Caco-2 (cell line): ENCODE data around the gene CYP26A1. TPM values are rescaled to one million over a fixed set of nuclear protein-coding genes. Genes with fewer than 3 reads are reported as not detected.

Source experiments
- BruUV-seq: library from RNA; stranded (reverse); fragments of 400-500 nt; replicated peaks from 2 replicates; lab custom pipeline; 2021; lab: Mats Ljungman, UMichigan
- CTCF ChIA-PET: fragments of 300-600 bp; sonication (Branson Sonifier 250); formaldehyde crosslinking; loops from one replicate; lab custom pipeline; 2022; ENCODE audit warnings: antibody characterized with exemption; lab: Charles Lee
- POLR2A ChIA-PET: fragments of 300-600 bp; sonication (Branson Sonifier 250); formaldehyde crosslinking; loops from one replicate; lab custom pipeline; 2022; ENCODE audit warnings: antibody characterized with exemption; lab: Charles Lee
- DNase-seq, 2 experiments: peaks; one replicate each; pipeline versions ENCODE4 v3.0.0 to v3.0.0-alpha.2; 2020 to 2022
- H3K27me3 ChIP-seq: replicated peaks from 2 replicates; pipeline ENCODE4 v1.6.0; 2011; ENCODE audit warnings: low read length; ENCODE audit not compliant: control insufficient read depth, insufficient read depth
- H3K36me3 ChIP-seq: 2 replicates; pipeline ENCODE4 v1.5.1; 2011; ENCODE audit warnings: low read length; ENCODE audit not compliant: control insufficient read depth, insufficient read depth
- H3K4me1 ChIP-seq: fragments of 250-450 bp; sonication (Bioruptor Pico); 2 replicates; pipeline ENCODE4 v1.5.1; 2020; ENCODE audit warnings: mild to moderate bottlenecking
- H3K4me3 ChIP-seq: 2 replicates; pipeline ENCODE4 v1.5.1; 2011; ENCODE audit warnings: low read depth, mild to moderate bottlenecking, control low read depth, low read length
- H3K9me3 ChIP-seq: fragments of 250-450 bp; sonication (Bioruptor Pico); 2 replicates; pipeline ENCODE4 v1.5.1; 2020; ENCODE audit warnings: mild to moderate bottlenecking, moderate library complexity
- H3K27ac Mint-ChIP-seq: one replicate; pipeline ENCODE4 v1.8.0; 2022; ENCODE audit warnings: mixed read lengths; ENCODE audit not compliant: unreplicated experiment
- H3K27me3 Mint-ChIP-seq: one replicate; pipeline ENCODE4 v1.8.0; 2022; ENCODE audit warnings: mixed read lengths; ENCODE audit not compliant: insufficient read depth, unreplicated experiment
- H3K36me3 Mint-ChIP-seq: one replicate; pipeline ENCODE4 v1.8.0; 2022; ENCODE audit warnings: mild to moderate bottlenecking, mixed read lengths; ENCODE audit not compliant: insufficient read depth, unreplicated experiment
- H3K4me1 Mint-ChIP-seq: one replicate; pipeline ENCODE4 v1.8.0; 2022; ENCODE audit warnings: low read depth, mixed read lengths; ENCODE audit not compliant: unreplicated experiment
- H3K4me3 Mint-ChIP-seq: one replicate; pipeline ENCODE4 v1.8.0; 2022; ENCODE audit warnings: mild to moderate bottlenecking, moderate library complexity, mixed read lengths; ENCODE audit not compliant: unreplicated experiment
- H3K9me3 Mint-ChIP-seq: one replicate; pipeline ENCODE4 v1.8.0; 2022; ENCODE audit warnings: mixed read lengths; ENCODE audit not compliant: unreplicated experiment
- CTCF ChIP-seq, 2 experiments: fragments of 200-600 bp in 1 of 2; IDR thresholded peaks; 1 replicate in 1 of 2; 2 replicates in 1 of 2; pipeline versions ENCODE4 v1.5.1 to v1.8.0; 2011 to 2022; ENCODE audit warnings: antibody characterized with exemption in 1 of 2, control low read depth in 1 of 2, inconsistent platforms in 1 of 2, low read depth in 1 of 2, low read length in 1 of 2, mild to moderate bottlenecking in 1 of 2, moderate library complexity in 1 of 2; ENCODE audit not compliant: insufficient read depth in 1 of 2, severe bottlenecking in 1 of 2, unreplicated experiment in 1 of 2
- intact Hi-C: fragments of 100-400 bp; cut with micrococcal nuclease; formaldehyde crosslinking; loops from one replicate; pipeline ENCODE4 v1.10.0; 2022; ENCODE audit not compliant: unreplicated experiment
- total RNA-seq: library from RNA; stranded (reverse); gene quantifications from 2 replicates; pipeline ENCODE4 v1.2.3, GENCODE V29; 2022

Gene CYP26A1
- total RNA-seq, 1 experiment from 2014 or later, result 0.82 TPM

DNA sequence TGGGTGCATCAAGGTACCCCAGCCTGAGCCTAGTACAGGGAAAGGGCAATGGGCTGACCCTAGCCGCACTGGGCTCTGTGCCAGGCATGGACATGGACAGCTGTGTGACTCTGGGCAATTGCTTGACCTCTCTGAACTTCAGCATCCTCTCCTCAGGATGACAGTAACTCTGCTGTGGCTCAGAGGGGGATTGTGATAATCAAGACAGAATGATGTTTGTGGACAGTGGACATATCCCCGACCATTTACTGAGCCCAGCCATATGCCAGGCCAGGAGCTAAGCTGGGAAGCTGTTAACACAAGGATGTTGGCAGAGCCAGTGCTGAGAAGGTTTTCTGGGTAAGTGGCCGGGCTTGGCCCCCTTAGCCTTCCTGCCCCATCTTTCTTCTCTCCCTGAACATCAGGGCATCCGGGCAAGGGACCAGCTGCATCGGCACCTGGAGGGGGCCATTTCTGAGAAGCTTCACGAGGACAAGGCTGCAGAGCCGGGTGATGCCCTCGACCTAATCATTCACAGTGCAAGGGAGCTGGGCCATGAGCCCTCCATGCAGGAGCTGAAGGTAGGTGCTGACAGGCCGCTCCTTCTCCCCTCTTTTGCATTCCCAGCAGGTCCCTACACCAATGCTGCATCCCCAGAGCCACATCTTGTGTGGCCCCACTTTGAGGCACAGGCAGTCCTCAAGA is 9.6 kb upstream of the CYP26A1 start:
- DNase-seq, result no peak
- intact Hi-C loops, result no loop called here
- POLR2A ChIA-PET, result no interaction called here
- 0 out of 2 replicates have a peak, but pooled peaks cover 3% of the 10 kb centered on the region for H3K4me1 ChIP-seq
- Mint-ChIP-seq H3K27me3 (peaks cover 11% of the 10 kb centered on the region), H3K36me3 (peaks cover 12% of the 10 kb centered on the region), H3K4me1 (no peaks in the 10 kb centered on the region), H3K4me3 (no peak overlapping the region), H3K9me3 (no peaks in the 10 kb centered on the region), H3K27ac (no peak overlapping the region)
- no peaks in the 10 kb centered on the region for H3K9me3 ChIP-seq
- H3K36me3 ChIP-seq, result no peaks in the 10 kb centered on the region
- TF ChIP-seq CTCF (IDR thresholded peaks at IDR 0.05; ENCODE audit: insufficient read depth in 1 of 2, low read depth in 1 of 2, low read length in 1 of 2, severe bottlenecking in 1 of 2, unreplicated experiment in 1 of 2), result no peak
- CTCF ChIA-PET, result interaction anchor here (1.4 kb wide), 1 partner anchor 29 kb away, joined by 4 read pairs; no protein-coding TSS in a partner anchor
- BruUV-seq, result no TSS peak
- H3K27me3 ChIP-seq, result peaks cover 3% of the 10 kb centered on the region; the same call in 1 of the 2 replicates
- H3K4me3 ChIP-seq, result no peak overlapping the region

DNA sequence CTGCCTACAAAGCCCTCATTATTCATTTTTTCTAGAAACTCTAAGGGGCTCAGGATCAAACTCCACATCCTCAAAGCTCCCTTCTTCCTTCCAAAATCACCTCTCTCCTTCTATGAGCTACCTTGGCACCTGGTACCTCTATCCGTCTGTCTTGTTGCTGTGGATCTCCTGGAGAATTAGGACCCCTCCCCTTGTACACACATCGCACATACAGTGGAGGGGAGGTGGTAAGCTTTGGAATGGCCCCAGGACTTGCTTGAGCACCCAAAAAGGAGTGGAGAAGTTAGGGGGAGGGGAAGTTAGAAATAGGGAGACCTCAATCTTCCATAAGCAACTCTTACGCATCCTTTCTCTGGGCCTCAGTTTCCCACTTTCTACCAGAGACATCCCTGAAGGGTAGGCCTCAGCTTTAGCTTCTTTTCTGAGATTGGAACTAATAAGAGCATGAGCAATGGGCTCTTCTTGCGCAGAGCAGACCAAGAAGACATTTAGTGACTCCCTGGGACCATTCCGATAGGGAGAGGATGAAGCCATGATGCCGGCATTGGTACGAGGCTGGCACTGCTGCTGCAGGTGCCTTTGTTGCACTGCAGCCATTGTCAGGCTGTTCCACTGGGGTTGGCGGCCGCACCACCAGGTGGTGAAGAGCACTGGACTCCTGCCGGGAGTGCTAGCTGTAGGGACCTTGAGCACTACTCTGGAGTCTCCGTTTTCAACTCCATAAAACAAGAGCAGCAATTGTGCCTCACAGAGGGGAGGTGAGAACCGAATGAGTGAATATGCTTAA is 8.6 kb upstream of the CYP26A1 start:
- H3K36me3 ChIP-seq, result no peaks in the 10 kb centered on the region
- H3K4me1 Mint-ChIP-seq, result no peaks in the 10 kb centered on the region
- H3K27ac Mint-ChIP-seq, result no peak overlapping the region
- no peak for TF ChIP-seq CTCF (IDR thresholded peaks at IDR 0.05; ENCODE audit: insufficient read depth in 1 of 2, low read depth in 1 of 2, low read length in 1 of 2, severe bottlenecking in 1 of 2, unreplicated experiment in 1 of 2)
- H3K36me3 Mint-ChIP-seq, result peaks cover 7% of the 10 kb centered on the region
- no TSS peak for BruUV-seq
- H3K4me3 Mint-ChIP-seq, result peak overlapping the region; percentile 51
- intact Hi-C loops, result loop anchor here (5.0 kb wide), 1 partner anchor 58 kb away; no protein-coding TSS in a partner anchor
- peaks cover 14% of the 10 kb centered on the region for H3K27me3 Mint-ChIP-seq
- no peak overlapping the region for H3K4me3 ChIP-seq
- no peaks in the 10 kb centered on the region for H3K9me3 Mint-ChIP-seq
- peaks cover 3% of the 10 kb centered on the region; the same call in 1 of the 2 replicates for H3K27me3 ChIP-seq
- ChIA-PET CTCF (interaction anchor here (1.4 kb wide), 1 partner anchor 30 kb away, joined by 4 read pairs; no protein-coding TSS in a partner anchor), POLR2A (interaction anchor here (0.6 kb wide), 1 partner anchor 118 kb away, joined by 3 read pairs; no protein-coding TSS in a partner anchor)
- DNase-seq, result no peak
- H3K9me3 ChIP-seq, result no peaks in the 10 kb centered on the region
- H3K4me1 ChIP-seq, result 0 out of 2 replicates have a peak, but pooled peaks cover 3% of the 10 kb centered on the region
